NCI-H226 (cell line): ENCODE data around the gene DRC7.
A peak's percentile ranks its signal among the peaks of the same experiment; 100 is the strongest.
"Not testable (repeated sequence)": the region's sequence is repeated elsewhere in the genome, so short reads cannot be mapped to it uniquely, and the experiment has no call there.

Experiments used
- DNase-seq: peaks from one replicate; pipeline ENCODE4 v3.0.0-alpha.2; 2015

DRC7 gene

DNA sequence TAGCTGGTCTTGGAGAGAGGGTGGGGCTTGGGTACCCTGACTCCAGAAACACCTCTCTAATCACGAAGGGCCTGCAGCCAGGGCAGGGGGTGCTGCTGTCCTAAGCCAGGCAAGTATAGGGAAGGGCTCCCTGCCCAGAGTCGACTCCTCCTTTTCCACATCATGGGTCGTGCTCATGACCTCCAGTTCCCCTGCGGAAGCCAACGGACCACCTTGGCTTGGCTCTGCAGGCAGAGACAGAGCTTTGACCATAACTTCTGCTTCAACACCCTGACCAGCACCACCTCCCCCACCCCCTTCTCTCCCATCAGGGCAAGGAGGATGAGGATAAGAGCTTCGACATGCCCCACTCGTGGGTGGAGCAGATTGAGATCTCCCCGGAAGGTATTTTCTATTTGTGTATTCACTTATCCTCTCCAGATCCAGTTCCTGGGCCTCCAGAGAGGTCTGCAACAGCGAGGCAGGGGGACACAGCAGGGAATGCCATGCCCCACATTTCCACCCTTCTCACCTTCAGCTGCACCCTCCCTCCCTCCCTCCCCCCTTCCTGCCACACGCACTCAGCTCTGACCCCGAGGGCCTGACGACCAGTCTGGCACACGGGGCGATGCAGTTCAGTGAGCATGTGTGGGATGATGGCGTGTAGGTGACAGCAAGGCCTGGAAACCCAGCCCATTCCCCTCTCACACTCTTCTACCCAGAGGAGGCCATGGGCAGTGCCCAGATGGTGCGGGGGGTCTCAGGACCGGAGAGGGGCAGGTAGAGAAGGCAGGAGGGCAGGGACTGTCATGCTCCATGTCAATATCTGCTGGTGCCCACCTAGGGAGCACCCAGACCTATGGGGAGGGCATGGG is 27.0 kb downstream of the DRC7 start:
- DNase-seq: no peak

DNA sequence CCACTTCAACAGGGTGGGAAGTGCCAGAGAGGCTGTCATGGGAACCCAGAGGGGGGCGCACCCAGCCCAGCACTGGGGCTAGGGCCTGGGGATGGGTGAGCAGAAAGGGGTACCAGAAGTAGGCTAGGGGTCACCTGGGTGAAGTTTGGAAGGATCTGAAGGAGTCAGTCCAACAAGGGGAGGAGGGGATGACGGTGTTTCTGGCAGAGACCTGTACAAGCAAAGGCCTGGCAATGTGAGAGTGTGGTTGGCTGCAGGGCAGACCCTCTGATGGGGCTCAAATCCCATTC is 27.5 kb downstream of the DRC7 start:
- no peak for DNase-seq

DNA sequence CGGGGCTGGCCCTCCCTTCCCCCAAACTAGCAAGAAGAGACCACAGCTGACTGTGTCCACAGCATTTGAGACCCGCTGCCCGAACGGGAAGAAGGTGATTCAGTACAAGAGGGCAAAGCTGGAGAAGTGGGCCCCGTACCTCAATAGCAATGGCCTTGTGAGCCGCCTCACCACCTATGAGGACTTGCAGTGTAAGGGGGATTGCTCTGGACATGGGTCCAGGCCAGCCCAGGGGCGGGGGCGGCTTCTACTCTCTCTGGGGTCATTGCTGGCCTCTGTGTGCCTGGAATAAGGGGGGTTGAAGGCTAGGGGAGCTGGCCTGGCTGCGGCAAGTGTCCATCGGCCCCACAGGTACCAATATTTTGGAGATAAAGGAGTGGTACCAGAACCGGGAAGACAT is 28.0 kb downstream of the DRC7 start:
- no peak for DNase-seq

DNA sequence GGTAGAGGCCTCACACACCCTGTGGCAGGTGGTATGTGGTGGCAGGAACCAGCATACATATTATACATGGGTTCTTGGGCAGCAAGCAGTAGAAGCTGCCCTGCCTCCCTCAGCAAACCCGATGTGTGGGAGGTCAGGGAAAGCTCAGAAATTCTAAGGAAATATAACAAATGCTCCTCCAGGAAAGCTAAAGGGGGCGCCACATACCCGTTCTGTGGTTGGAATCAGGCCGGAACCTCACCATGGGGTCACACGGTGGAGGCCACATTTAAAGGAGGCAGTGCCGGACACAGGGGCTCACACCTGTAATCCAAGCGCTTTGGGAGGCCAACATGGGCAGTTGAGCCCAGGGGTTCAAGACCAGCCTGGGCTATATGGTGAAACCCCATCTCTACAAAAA is 28.6 kb downstream of the DRC7 start:
- no peak for DNase-seq

DNA sequence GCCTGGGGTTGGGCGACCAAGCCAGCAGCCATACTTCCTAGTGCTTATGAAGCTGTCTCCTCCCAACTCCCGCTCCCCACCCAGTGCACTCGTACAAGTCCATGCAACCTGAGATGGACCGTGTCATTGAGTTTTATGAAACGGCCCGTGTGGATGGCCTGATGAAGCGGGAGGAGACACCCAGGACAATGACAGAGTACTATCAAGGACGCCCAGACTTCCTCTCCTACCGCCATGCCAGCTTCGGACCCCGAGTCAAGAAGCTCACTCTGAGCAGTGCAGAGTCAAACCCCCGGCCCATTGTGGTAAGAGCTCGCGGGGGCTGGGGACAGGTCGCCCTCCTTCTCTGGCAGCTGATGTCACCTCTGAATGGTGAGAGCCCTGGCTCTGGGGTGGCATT is 29.9 kb downstream of the DRC7 start:
- no peak for DNase-seq

DNA sequence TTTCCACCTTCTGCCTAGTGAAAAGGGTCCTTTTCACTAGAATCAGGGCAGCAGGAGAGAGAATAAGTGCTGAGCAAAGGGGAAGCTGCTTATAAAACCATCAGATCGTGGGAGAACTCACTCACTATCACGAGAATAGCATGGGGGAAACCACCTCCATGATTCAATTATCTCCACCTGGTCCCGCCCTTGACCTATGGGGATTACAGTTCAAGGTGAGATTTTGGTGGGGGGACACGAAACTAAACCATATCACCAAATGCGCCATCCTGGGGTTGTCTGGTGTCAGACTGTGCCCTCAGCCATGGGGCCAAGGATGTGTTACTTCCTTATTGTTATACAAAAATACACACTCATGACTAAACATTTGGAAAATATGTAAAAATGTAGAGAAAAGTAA is 30.5 kb downstream of the DRC7 start:
- DNase-seq: no peak

DNA sequence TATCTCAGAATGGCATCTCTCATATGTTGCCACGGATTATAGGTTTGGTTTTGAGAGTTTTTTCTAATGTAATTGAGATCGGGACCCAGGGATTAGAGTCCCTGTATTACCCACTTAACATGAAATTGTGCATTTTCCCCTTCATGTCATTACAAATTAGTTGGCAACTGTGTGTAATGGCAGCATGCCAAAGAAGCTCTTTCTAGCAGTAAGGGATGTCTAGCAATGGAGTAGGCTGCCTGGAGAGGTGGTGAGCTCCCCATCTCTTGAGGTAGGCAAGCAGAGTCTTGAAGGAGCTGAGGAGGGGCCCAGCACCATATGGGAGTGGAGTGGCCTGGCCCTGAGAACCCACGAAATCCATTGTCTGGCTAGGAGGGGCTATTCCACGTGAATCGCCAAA is 30.9 kb downstream of the DRC7 start:
- DNase-seq: no peak

DNA sequence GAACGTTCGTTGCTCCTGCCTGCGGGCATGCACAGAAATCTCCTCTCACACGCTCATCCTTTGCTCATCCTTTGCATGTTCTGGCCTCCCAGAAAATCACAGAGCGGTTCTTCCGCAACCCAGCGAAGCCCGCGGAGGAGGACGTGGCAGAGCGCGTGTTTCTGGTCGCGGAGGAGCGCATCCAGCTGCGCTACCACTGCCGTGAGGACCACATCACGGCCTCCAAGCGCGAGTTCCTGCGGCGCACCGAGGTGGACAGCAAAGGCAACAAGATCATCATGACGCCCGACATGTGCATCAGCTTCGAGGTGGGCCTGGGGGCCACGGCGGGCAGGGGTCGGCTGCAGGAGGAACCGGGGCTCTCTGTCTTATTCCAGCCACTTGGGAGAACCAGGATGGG is 31.4 kb downstream of the DRC7 start:
- DNase-seq: no peak

DNA sequence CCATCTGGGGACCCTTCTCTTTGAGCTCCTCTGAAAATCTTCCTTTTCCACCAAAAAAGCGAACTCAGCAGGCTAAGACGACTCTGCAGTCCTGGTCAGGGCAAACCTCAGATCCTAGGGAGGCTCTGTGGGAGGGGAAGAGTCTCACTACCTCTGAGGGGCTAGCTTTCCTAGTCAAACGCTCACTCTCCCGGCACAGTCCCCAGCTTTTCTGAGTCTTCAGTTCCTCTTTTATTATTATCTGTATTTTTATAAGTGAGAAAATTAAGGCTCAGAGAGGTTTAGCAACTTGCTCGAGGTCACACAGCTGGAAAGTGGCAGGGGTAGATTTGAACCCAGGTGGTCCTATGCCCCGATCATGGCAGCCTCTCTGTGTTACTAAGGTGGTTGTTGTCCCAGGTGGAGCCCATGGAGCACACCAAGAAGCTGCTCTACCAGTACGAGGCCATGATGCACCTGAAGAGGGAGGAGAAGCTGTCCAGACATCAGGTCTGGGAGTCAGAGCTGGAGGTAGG is 31.9 kb downstream of the DRC7 start:
- no peak for DNase-seq

DNA sequence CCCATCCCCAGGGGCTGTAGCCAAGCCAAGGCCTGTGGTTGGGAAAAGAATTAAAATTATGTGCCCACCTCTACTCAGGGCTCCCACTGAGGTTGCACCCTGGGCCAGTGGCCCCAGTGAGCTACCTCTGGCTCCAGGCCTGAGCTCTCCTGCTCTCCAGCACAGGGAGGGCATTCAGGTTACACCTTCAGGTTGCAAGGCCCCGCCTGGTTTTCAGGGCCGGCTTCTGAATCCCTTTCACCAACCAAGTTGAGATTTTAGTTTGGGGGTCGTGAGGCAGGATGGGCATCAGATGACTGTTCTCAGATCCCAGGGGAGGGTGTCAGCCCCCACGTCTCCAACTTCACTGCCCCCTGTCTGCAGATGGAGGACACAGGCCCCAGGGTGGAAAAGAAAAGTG is 33.0 kb downstream of the DRC7 start:
- no peak for DNase-seq

DNA sequence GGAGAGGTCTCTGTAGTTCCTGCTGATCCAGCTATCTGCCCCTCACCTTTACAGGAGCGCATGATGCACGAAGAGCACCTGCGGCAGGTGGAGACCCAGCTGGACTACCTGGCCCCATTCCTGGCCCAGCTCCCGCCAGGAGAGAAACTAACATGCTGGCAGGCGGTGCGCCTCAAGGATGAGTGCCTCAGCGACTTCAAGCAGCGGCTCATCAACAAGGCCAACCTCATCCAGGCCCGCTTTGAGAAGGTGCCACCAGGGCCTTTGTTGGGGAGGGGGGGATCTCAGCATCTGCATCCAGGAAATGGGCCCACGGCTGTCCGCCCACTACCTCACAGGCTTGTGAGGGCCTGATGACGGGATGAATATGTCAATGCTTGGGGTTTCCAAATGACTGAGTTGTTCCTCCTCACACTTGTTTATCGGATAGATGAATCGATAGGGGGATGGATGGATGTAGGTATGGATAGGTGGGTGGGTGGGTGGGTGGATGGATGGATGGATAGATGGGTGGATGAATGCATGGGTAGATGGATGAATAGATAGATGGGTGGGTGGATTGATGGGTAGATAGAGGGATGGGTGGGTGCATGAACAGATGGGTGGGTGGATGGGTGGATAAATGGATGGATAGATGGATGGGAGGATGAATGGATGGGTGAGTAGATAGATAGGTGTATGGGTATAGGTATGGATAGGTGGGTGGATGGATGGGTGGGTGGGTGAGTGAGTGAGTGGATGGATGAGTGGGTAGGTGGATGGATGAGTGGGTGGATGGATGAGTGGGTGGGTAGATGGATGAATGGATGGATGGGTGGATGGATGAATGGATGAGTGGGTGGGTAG is 34.0 kb downstream of the DRC7 start:
- no peak for DNase-seq

DNA sequence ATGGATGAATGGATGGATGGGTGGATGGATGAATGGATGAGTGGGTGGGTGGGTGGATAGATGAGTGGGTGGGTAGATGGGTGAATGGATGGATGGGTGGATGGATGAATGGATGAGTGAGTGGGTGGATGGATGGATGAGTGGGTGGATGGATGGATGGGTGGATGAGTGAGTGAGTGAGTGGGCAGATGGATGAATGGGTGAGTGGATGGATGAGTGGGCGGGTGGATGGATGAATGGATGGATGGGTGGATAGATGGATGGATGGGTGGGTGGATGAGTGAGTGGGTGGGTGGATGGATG is 34.5 kb downstream of the DRC7 start:
- DNase-seq: no peak

DNA sequence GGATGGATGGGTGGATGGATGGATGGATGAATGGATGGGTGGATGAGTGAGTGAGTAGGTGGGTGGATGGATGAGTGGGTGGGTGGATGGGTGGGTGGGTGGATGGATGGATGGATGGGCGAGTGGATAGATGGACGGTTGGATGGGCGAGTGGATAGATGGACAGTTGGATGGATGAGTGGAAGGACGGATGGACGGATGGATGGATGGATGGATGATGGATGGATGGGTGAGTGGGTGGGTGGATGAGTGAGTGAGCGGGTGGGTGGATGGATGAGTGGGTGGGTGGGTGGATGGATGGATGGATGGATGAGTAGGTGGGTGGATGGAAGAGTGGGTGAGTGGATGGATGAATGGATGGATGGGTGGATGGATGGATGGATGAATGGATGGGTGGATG is 35.2 kb downstream of the DRC7 start:
- not testable (repeated sequence) for DNase-seq

DNA sequence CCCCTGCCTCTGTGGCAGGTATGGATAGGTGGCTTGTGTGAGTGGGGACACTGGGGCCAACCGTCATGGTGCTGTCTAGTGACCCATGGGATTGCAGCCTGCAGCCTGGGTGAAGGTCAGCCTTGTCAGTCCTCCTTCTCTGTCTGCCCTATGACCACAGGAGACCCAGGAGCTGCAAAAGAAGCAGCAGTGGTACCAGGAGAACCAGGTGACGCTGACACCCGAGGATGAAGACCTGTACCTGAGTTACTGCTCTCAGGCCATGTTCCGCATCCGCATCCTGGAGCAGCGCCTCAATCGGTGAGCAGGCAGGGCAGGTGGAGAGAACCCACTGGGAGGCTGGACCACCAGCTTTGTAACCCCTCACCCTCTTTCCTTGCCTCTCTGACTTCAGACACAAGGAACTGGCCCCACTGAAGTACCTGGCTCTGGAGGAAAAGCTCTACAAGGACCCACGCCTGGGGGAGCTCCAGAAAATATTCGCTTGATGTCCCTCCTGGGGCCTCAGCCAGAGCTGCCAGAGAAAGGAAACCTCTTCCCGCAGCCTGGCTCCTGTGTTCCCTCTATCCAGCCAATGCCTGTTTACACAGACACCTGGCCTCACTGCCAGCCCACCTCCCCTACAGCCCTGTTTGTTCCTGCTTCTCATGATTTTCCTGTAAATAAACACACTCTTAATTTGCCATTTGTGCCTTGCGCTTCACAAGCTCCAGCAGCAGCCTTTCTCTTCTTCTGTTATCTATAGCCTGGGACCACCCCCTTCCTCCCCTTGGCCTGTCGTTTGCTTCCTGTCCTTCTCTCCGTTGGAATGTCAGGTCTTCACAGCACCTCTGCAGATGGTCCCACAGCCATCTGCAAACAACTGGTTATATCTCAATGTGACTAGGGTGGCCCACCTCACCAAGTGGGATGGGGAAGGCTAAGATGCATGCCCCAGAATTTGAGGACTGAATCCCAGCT is 36.4 kb downstream of the DRC7 start:
- no peak for DNase-seq

DNA sequence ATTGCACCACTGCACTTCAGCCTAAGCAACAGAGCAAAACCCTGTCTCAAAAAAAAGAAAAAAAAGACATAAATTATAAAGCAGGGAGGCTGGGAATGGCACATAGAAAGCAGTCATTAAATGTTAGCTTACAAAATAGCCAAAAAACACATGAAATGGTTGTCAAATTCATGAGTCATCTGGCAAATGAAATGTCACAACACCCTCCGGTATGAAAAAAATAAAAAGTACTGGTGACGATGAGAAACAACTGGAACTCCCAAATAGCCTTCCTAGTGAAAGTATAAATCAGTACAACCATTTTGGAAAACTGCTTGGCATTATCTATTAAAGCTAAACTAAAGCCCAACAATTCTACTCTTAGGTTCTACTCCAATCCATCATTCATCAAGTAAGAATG is 37.4 kb downstream of the DRC7 start:
- DNase-seq: no peak

DNA sequence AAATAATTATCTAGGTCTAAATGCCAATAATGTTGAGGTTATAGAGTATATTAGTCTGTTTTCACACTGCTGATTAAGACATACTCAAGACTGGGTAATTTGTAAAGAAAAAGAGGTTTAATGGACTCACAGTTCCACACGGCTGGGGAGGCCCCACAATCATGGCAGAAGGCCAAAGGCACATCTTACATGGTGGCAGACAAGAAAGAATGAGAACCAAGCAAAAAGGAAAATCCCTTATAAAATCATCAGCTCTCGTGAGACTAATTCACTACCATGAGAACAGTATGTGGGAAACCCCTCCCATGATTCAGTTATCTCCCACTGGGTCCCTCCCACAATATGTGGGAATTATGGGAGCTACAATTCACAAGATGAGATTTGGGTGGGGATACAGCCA is 38.1 kb downstream of the DRC7 start:
- no peak for DNase-seq

DNA sequence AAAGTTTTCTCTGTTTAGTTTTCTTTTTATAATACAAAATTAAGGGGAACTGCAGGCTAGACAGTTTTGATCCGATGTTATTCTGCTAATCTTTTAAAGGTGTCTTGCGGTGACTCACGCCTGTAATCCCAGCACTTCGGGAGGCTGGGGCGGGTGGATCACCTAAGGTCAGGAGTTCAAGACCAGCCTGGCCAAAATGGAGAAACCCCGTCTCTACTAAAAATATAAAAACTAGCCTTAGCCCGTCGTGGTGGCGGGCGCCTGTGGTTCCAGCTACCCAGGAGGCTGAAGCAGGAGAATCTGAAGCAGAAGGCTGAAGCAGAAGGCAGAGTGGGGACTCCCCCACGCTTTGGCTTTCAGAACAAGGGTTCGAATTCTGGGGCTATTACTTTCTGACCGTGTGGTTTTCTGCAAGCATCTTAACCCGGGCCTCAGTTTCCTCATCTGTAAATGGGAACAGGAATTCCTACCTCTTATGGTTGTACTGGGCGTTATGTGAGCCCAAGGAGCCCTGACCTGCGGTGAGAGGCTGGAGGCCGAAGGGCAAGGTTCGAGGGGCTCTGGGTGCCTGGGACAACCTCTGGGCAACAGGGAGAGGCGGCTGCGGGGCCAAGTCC is 39.8 kb downstream of the DRC7 start:
- no peak for DNase-seq

DNA sequence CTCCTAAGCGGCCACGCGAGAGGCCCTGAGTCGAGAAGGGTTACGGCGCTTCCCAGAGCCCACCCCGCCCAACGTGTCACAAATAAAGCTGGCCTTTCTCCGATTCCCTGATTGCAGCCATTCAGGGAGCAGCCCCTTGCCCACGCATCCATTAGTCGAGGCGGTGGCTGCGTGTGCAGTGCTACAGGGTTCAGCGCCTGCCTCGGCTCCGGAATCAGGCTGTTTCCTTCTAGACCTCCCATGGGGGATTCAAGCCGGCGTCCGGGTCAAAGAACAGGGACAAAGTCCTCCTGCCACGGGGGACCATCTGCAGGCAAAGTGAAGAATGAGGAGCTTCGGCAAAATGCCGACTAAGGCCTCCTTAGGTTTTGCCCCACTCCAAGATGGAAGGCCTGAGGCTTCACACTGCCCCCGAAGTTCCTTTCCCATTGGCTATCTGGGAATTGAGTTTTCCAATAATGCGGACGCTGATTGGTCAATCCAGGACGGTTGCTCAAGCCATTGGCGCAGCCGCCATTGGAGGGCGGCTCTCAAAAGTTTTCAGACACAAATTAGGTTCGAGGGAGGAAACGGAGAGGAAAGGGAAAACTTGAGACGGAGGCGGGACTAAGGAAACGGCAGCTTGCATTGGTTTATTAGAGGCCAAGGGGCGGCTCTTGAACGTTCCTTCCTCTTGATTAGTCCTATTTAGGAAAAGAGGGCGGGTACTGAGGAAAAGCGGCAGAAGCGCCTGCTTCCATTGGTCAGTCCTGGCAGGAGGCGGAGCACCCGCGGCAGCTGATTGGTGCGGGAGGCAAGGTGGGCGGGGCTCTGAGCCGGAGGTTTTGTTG is 40.5 kb downstream of the DRC7 start:
- DNase-seq: peak; percentile 99

DNA sequence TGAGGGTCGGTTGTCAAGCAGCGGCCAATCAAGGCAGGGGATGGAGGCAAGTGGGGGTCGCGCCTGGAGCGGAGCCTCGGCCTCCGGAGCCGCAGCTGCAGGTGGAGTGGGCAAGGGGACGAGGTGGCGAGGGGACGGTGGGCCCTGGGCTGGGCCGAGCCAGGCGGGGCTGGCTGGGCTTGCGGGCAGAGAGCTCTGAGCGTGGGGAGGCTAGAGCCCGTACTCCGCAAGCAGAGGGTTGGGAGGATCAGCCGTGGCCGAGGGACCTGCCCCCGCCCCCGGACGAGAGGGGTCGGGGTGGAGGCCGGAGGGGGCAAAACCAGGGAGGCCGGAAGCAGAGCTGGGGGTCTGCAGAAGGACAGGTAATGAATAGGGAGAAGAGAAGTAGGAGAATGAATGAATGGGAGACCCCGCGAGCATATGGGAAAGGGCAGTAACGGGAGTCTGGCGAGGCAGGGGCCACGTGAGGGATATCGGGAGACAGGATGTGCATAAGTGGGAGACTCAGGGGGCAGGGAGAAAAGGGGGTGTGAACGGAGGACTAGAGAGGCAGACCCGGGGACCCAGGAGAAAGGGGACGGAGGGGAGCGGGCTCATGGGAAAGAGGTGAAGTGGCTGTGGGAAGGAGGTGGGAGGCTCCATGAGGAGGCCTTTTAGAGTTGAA is 41.3 kb downstream of the DRC7 start, which contains the start of gene KATNB1:
KATNB1 (plus strand) TSS at position 16 of the 664 bp plus-strand sequence. CDS start 1,474 bp downstream, outside the sequence.
- DNase-seq: peak; percentile 20

DNA sequence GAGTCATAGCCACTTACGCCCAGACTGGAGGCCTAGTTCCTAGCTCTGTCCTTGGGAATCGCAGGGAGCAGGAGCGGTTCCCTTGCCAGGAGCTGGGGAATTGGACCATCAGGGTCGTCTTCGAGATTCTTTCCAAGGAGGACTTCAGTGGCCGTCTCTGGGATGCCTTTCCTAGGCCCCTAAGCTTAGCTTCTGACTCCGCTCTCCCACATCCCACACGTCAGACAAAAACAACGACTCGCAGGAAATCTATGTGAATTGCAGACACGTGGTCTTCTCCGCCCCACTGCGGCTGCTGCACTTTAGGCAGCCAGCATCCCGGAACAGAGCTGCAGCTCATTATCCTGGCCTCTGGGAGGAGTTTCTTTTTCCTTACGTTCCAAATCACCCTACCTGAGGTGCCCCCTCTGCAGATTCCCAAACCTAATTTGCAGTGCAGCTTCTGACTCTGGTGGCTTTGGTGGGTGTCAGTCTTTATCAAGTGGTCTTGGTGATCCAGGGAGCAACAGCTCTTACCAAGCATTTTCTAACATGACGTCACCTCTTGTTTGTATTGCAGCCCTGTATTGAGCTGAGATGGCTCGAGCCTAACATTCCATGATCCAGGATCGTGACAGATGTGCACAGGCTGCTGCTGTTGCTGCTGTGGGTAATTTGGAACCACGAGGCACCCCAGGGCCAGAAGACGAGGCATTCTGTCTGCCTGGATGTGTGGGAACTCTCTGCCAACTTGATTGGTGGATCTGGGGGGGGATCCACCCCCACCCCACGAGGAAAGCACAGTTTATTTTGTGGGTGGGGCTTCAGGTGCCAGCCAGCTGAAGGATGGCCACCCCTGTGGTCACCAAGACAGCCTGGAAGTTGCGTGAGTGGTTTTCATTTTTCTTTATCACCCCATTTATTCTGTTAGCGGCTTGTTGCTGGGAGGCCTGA is 42.1 kb downstream of the DRC7 start:
- DNase-seq: peak; percentile 85
